ENCODE measurements around the gene LAT.
"Not testable (repeated sequence)": the region's sequence is repeated elsewhere in the genome, so short reads cannot be mapped to it uniquely, and the experiment has no call there.

LAT gene

DNA sequence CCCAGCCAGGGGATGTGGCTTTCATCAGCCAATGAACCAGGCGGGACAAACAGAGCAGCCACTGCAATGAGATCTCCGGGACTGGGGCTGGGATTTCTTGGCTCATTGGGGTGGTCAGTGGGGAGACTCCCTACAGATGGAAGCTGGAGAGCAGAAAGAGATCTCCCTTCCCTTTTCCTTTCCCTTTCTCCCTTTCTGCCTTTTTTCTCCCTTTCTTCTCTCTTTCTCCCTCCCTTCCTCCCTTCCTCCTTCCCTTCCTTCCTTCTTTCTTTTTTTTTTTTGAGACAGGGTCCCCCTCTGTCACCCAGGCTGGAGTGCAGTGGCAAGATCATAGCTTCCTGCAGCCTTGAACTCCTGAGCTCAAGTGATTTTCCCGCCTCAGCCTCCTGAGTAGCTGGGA lies 14.0 kb downstream of the LAT start:
- no peak for DNase-seq (ENCODE audit: low spot score)
- TF ChIP-seq, protein P1, sequence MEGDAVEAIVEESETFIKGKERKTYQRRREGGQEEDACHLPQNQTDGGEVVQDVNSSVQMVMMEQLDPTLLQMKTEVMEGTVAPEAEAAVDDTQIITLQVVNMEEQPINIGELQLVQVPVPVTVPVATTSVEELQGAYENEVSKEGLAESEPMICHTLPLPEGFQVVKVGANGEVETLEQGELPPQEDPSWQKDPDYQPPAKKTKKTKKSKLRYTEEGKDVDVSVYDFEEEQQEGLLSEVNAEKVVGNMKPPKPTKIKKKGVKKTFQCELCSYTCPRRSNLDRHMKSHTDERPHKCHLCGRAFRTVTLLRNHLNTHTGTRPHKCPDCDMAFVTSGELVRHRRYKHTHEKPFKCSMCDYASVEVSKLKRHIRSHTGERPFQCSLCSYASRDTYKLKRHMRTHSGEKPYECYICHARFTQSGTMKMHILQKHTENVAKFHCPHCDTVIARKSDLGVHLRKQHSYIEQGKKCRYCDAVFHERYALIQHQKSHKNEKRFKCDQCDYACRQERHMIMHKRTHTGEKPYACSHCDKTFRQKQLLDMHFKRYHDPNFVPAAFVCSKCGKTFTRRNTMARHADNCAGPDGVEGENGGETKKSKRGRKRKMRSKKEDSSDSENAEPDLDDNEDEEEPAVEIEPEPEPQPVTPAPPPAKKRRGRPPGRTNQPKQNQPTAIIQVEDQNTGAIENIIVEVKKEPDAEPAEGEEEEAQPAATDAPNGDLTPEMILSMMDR (IDR thresholded peaks at IDR 0.05; ENCODE audit: extremely low read depth, missing control alignments): no peak

DNA sequence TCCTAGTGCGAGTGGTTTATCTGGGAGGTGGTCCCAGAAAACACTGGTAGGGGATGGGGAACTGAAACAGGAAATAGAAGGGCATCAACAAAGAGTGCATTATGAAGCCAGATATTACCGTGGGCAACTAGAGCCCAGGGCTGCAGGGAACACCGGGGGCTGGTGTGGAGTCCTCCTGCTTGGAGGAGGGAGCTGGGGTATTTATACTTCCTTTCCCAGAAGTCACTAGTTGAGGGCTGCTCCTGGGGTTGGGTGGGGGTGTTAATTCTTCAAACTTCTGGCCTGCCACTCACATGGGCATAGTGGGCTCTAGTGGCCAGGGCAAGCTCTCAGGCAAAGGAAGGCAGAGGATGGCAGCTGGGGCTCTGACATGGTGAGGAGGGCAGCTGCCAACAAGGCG lies 14.7 kb downstream of the LAT start:
- TF ChIP-seq, protein P1 (IDR thresholded peaks at IDR 0.05; ENCODE audit: extremely low read depth, missing control alignments): no peak
- no peak for DNase-seq (ENCODE audit: low spot score)

DNA sequence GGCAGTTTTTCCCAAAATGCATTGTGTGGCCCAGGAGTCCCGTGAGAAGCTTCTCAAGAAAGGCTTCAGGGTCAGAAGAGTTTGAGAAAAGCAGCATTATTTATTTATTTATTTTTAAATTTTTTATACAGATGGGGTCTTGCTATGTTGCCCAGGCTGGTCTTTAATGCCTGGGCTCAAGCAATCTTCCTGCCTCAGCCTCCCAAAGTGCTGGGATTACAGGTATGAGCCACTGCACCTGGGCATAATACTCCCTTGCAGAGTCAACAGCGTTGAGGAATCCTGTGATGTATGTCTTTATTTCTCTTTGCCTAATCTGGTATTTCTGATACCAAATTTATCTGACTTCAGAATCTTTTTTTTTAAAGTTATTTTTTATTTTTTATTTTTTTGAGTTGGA lies 15.2 kb downstream of the LAT start:
- TF ChIP-seq, protein P1 (IDR thresholded peaks at IDR 0.05; ENCODE audit: extremely low read depth, missing control alignments): no peak
- DNase-seq (ENCODE audit: low spot score): no peak

DNA sequence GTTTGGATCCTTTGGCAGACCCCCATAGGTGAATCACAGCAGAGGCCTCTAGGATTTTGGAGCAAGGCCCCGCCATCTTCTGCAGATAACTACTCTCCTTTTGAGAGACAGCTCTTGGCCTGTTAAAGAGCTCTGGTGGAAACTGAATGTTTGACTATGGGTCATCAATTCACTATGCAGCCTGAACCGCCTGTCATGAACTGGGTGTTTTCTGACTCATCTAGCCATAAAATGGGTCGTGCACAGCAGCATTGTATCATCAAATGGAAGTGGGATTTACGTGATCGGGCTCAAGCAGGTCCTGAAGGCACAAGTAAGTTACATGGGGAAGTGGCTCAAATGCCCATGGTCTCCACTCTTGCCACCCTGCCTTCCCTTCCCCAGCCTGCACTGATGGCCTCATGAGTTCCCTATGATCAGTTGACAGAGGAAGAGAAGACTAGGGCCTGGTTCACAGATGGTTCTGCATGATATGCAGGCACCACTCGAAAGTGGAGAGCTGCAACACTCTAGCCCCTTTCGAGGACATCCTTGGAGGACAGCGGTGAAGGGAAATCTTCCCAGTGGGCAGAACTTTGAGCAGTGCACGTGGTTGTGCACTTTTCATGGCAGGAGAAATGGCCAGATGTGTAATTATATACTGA lies 19.8 kb downstream of the LAT start:
- DNase-seq (ENCODE audit: low spot score): not testable (repeated sequence)

DNA sequence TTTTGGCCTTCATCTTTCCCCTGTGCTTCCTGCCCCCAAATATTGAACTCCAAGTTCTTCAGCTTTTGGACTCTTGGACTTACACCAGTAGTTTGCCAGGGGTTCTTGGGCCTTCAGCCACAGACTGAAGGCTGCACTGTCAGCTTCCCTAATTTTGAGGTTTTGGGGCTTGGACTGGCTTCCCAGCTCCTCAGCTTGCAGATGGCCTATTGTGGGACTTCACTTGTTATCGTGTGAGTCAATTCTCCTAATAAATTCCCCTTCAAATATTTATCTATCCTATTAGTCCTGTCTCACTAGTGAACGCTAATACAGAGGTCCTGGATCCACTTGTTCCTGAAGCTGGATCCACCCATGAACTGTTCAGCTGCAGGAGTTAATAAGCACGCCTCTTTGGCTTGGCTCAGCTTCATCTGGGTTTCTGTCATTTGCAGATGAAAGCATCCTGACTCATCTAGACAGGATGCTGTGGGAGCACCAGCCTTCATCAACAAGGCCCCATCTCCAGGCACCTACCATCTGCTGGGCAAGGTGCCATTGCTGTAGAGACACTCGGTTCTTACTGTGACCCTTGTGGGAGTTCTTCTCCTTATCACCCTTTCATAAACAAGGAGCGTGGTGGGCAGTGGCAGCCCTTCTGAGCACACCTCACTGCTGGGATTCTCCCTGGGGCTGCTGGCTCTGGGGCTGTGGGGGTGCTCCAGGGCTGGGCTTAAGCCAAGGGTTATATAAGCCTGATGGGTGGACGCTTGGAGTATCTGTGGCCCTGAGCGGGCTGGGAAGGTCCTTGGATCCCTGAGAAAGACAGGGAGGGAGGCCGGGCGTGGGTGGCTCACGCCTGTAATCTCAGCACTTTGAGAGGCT lies 23.1 kb downstream of the LAT start:
- TF ChIP-seq, protein P1 (IDR thresholded peaks at IDR 0.05; ENCODE audit: extremely low read depth, missing control alignments): no peak
- no peak for DNase-seq (ENCODE audit: low spot score)

DNA sequence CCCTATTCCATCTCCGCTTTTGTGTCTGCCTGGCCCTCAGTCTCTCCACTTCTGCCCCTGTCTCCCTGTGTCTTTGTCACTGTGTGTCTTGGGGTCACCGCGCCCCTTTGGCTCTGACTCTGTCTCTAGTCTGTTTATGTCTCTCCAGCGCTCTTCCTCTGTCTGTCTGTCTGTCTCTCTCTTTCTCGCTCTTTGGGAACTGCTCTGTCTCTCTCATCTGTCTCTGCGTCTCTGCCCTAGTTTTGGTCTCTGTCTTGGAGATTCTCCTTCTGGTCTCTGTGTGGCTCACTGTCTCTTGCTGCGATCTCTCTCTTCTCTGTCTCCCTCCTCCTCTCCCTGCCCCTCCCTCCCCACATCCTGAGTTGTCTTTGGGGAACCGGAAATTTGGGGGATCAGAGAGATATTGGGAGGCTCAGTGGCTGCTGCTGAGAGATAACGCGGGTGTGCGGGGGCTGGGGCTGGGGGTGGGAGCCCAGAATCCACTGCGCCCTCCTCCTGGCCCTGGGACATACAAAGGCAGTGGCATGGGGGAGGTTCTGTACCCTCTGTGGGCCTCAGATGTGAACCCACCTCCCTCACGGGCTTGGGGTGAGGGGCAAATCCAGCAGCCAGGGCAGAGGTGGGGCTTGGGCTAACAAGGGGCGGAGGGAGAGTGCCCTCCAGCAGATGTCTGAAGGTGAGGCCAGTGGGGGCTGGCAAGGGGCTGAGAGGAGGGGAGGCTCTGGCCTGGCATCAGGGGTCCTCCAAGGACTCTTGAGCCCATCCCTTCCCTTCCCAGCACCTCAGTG lies 24.4 kb downstream of the LAT start:
- TF ChIP-seq, protein P1 (IDR thresholded peaks at IDR 0.05; ENCODE audit: extremely low read depth, missing control alignments): no peak
- DNase-seq (ENCODE audit: low spot score): no peak

DNA sequence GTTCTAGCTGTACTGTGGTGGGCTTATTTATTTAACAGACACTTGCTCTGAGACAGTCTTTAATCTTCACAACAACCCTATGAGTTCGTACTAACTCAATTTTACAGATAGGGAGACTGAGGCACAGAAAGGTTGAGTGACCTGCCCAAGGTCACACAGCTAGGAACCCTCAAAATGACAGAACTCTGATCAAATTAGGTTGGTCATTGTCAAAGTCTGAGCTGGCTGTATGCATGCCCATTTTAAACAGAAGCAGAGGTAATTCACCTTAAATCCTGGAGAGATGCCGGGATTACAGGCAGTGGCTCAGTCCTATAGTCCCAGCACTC lies 24.9 kb downstream of the LAT start:
- TF ChIP-seq, protein P1 (IDR thresholded peaks at IDR 0.05; ENCODE audit: extremely low read depth, missing control alignments): no peak
- no peak for DNase-seq (ENCODE audit: low spot score)

All from GM20000 (cell line).